OCI-LY3 (cell line): ENCODE measurements around the gene PQBP1.
"Not testable (repeated sequence)": the region's sequence is repeated elsewhere in the genome, so short reads cannot be mapped to it uniquely, and the experiment has no call there.

Source experiments
- CTCF ChIP-seq: fragments of 200-600, 300-600 bp; sonication (generic); IDR thresholded peaks from 2 replicates; pipeline ENCODE4 v1.5.1; 2014; ENCODE audit warnings: antibody characterized with exemption, low read length, low read depth
- EZH2phosphoT487 ChIP-seq: fragments of 200-600 bp; shearing (Covaris generic); IDR thresholded peaks from 2 replicates; pipeline ENCODE4 v1.6.1; 2018; ENCODE audit warnings: antibody characterized with exemption, mixed run types, low read depth

- TF ChIP-seq CTCF, EZH2phosphoT487: not testable (repeated sequence)
These were observed 43.5 kb upstream of the PQBP1 start for GRCh38 chrX:48854121-48854804.
